ENCODE results near the gene ECHS1. TPM values are rescaled to one million over a fixed set of nuclear protein-coding genes. Genes with fewer than 3 reads are reported as not detected.

ECHS1 gene
- total and polyA plus RNA-seq, 9 of the 15 experiments (the other 6 are each of a cell fraction or from before 2014, with no cell fraction given): 16.6 to 100 (median 68.1) TPM

- Histone ChIP-seq H3K36me3 (ENCODE audit: control insufficient read depth, insufficient read depth, low read length) (no peaks in the 10 kb centered on the region), H3K27me3 (ENCODE audit: control insufficient read depth in 2 of 2, insufficient read depth in 2 of 2, low read length in 2 of 2) (no peaks in the 10 kb centered on the region), H3K4me1 (replicated peaks in 1 of 2; ENCODE audit: control insufficient read depth in 2 of 2, insufficient read depth in 2 of 2, low read length in 2 of 2) (peaks cover 0 to 30% of the 10 kb centered on the region in 2 experiments; a peak in 3 of 5 replicates), H3K9ac (ENCODE audit: insufficient read depth in 1 of 2, low read depth in 2 of 2, low read length in 2 of 2) (peak overlapping the region in 1 of 2 experiments; percentile 45; a peak in 1 of 4 replicates), H2AFZ (ENCODE audit: low read depth, low read length) (no peak overlapping the region), H3K4me3 (no peak overlapping the region), H3K9me1 (ENCODE audit: control insufficient read depth, insufficient read depth, low read length) (no peaks in the 10 kb centered on the region), H3K79me2 (ENCODE audit: control insufficient read depth, insufficient read depth, low read length) (no peaks in the 10 kb centered on the region; the same call in 2 of the 3 replicates), H4K20me1 (replicated peaks; ENCODE audit: control insufficient read depth, insufficient read depth, low read length) (no peaks in the 10 kb centered on the region), H3K9me3 (replicated peaks; ENCODE audit: control insufficient read depth, insufficient read depth, low read depth, low read length) (no peaks in the 10 kb centered on the region), H3K4me2 (ENCODE audit: insufficient read depth, low read length) (no peak overlapping the region), H3K27ac (ENCODE audit: extremely low read depth, low read depth, low read length) (no peak overlapping the region)
- ChIA-PET CTCF (ENCODE audit: low intra/inter-chr PET ratio) (no interaction called here), POLR2A (interaction anchor here (0.6 kb wide), 1 partner anchor 116 kb away, joined by 4 read pairs; no protein-coding TSS in a partner anchor)
- ATAC-seq (no peak), DNase-seq (ENCODE audit: extremely low read depth in 1 of 4, low spot score in 3 of 4) (no peak), FAIRE-seq (no peak)
- TF ChIP-seq, protein P1, sequence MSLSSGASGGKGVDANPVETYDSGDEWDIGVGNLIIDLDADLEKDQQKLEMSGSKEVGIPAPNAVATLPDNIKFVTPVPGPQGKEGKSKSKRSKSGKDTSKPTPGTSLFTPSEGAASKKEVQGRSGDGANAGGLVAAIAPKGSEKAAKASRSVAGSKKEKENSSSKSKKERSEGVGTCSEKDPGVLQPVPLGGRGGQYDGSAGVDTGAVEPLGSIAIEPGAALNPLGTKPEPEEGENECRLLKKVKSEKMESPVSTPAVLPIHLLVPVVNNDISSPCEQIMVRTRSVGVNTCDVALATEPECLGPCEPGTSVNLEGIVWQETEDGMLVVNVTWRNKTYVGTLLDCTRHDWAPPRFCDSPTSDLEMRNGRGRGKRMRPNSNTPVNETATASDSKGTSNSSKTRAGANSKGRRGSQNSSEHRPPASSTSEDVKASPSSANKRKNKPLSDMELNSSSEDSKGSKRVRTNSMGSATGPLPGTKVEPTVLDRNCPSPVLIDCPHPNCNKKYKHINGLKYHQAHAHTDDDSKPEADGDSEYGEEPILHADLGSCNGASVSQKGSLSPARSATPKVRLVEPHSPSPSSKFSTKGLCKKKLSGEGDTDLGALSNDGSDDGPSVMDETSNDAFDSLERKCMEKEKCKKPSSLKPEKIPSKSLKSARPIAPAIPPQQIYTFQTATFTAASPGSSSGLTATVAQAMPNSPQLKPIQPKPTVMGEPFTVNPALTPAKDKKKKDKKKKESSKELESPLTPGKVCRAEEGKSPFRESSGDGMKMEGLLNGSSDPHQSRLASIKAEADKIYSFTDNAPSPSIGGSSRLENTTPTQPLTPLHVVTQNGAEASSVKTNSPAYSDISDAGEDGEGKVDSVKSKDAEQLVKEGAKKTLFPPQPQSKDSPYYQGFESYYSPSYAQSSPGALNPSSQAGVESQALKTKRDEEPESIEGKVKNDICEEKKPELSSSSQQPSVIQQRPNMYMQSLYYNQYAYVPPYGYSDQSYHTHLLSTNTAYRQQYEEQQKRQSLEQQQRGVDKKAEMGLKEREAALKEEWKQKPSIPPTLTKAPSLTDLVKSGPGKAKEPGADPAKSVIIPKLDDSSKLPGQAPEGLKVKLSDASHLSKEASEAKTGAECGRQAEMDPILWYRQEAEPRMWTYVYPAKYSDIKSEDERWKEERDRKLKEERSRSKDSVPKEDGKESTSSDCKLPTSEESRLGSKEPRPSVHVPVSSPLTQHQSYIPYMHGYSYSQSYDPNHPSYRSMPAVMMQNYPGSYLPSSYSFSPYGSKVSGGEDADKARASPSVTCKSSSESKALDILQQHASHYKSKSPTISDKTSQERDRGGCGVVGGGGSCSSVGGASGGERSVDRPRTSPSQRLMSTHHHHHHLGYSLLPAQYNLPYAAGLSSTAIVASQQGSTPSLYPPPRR (CRISPR knock-in tag; IDR thresholded peaks at IDR 0.05; ENCODE audit: borderline replicate concordance): no peak
- TF ChIP-seq, protein P2, sequence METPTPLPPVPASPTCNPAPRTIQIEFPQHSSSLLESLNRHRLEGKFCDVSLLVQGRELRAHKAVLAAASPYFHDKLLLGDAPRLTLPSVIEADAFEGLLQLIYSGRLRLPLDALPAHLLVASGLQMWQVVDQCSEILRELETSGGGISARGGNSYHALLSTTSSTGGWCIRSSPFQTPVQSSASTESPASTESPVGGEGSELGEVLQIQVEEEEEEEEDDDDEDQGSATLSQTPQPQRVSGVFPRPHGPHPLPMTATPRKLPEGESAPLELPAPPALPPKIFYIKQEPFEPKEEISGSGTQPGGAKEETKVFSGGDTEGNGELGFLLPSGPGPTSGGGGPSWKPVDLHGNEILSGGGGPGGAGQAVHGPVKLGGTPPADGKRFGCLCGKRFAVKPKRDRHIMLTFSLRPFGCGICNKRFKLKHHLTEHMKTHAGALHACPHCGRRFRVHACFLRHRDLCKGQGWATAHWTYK (CRISPR knock-in tag; IDR thresholded peaks at IDR 0.05): no peak
- TF ChIP-seq ZNF174 (CRISPR knock-in tag; IDR thresholded peaks at IDR 0.05): no peak
- no peak for TF ChIP-seq CLOCK (CRISPR knock-in tag; IDR thresholded peaks at IDR 0.05; ENCODE audit: borderline replicate concordance)
- intact Hi-C loops (cut with micrococcal nuclease): no loop called here
- no TSS peak for BruUV-seq (replicated peaks)
- in situ Hi-C loops (cut with MboI): no loop called here
- WGBS (ENCODE audit: insufficient coverage, low coverage, missing lambda C conversion rate): 53% methylated on average over 7 of the region's 13 CpGs
These were observed 10.9 kb upstream of the ECHS1 start for GRCh38 chr10:133384071-133384470.
